Colonic mucosa (tissue), 4 donors: ENCODE data around the gene BSG. TPM values are rescaled to one million over a fixed set of nuclear protein-coding genes. Genes with fewer than 3 reads are reported as not detected.
A peak's percentile ranks its signal among the peaks of the same experiment; 100 is the strongest.
"Not testable (repeated sequence)": the region's sequence is repeated elsewhere in the genome, so short reads cannot be mapped to it uniquely, and the experiment has no call there.

Experiments
- DNase-seq: peaks from one replicate; pipeline ENCODE4 v3.0.0-alpha.2; 2020
- H3K27ac ChIP-seq: fragments of 200-600 bp; one replicate; pipeline ENCODE4 v1.8.0; 2021
- H3K27me3 ChIP-seq: fragments of 200-600 bp; one replicate; pipeline ENCODE4 v1.8.0; 2021
- H3K36me3 ChIP-seq: fragments of 200-600 bp; one replicate; pipeline ENCODE4 v1.8.0; 2021
- H3K4me1 ChIP-seq: fragments of 200-600 bp; one replicate; pipeline ENCODE4 v1.8.0; 2021; ENCODE audit warnings: mild to moderate bottlenecking
- H3K4me3 ChIP-seq: fragments of 200-600 bp; one replicate; pipeline ENCODE4 v1.8.0; 2021
- H3K9ac ChIP-seq, 2 donors: one replicate each; pipeline ENCODE4 v1.7.0; 2013; ENCODE audit warnings: control low read depth in 2 of 2, low read depth in 2 of 2, low read length in 2 of 2
- H3K9me3 ChIP-seq: fragments of 200-600 bp; one replicate; pipeline ENCODE4 v1.8.0; 2021
- intact Hi-C: fragments of 100-400 bp; cut with DNase I; formaldehyde crosslinking; loops from one replicate; pipeline ENCODE4 v1.14.1; 2022
- total RNA-seq, 2 donors: library from RNA; stranded (reverse); fragmentation: NEBNext Ultra II Directional in 1 of 2; extraction: Animal tissue kit (Norgen Biotek cat#: 25700) in 1 of 2; gene quantifications; one replicate each; pipeline ENCODE4 v1.2.1, GENCODE V29; 2021
- TF ChIP-seq, protein P1 (sequence below): fragments of 200-600 bp; IDR thresholded peaks from one replicate; pipeline ENCODE4 v1.8.0; 2022; ENCODE audit warnings: antibody characterized with exemption, mild to moderate bottlenecking
- donor health status: healthy.
- donor health status: DM: no; HTN: no; CAD: no.
- donor health status: DM: no; HTN: no; CAD: no.

Gene BSG
- total RNA-seq, 2 donors from 2014 or later = 920 to 1,084 TPM

DNA sequence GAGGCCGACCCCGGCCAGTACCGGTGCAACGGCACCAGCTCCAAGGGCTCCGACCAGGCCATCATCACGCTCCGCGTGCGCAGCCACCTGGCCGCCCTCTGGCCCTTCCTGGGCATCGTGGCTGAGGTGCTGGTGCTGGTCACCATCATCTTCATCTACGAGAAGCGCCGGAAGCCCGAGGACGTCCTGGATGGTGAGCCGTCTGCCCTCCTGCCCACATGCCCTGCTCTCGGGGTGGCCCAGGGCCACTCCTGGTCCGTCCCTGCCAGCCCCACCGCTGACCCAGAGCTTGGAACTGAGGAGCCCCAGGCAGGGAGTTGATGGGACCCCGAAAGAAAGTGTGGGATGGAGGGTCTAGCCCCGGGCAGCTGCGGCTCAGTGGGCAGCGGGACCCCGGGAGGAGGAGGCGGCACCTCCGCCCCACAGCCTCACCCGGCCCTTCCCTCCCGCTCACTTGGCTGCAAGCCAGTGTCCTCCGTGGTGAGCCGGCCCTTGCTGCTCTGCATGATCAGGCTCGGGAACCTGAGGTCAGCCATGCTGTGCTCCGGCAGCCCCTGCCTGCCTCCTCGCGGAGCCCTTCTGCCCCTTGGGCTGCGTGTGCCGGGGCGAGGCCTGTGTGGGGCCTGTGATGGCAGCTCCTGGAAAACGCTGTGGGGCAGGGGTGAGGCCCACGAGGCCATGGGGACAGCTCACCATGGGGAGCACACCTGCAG lies 9.2 kb downstream of the BSG start:
- no peak for DNase-seq
- Histone ChIP-seq H3K4me3 (no peak overlapping the region), H3K9me3 (no peaks in the 10 kb centered on the region), H3K36me3 (peaks cover 12% of the 10 kb centered on the region), H3K9ac (no peak overlapping the region), H3K27me3 (no peaks in the 10 kb centered on the region), H3K4me1 (no peaks in the 10 kb centered on the region), H3K27ac (no peak overlapping the region)
- intact Hi-C loops = loop anchor here (5.0 to 10.0 kb wide), 2 partner anchors 83 to 151 kb away; partner anchors contain the start of gene RNF126
- TF ChIP-seq, protein P1, sequence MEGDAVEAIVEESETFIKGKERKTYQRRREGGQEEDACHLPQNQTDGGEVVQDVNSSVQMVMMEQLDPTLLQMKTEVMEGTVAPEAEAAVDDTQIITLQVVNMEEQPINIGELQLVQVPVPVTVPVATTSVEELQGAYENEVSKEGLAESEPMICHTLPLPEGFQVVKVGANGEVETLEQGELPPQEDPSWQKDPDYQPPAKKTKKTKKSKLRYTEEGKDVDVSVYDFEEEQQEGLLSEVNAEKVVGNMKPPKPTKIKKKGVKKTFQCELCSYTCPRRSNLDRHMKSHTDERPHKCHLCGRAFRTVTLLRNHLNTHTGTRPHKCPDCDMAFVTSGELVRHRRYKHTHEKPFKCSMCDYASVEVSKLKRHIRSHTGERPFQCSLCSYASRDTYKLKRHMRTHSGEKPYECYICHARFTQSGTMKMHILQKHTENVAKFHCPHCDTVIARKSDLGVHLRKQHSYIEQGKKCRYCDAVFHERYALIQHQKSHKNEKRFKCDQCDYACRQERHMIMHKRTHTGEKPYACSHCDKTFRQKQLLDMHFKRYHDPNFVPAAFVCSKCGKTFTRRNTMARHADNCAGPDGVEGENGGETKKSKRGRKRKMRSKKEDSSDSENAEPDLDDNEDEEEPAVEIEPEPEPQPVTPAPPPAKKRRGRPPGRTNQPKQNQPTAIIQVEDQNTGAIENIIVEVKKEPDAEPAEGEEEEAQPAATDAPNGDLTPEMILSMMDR = no peak

DNA sequence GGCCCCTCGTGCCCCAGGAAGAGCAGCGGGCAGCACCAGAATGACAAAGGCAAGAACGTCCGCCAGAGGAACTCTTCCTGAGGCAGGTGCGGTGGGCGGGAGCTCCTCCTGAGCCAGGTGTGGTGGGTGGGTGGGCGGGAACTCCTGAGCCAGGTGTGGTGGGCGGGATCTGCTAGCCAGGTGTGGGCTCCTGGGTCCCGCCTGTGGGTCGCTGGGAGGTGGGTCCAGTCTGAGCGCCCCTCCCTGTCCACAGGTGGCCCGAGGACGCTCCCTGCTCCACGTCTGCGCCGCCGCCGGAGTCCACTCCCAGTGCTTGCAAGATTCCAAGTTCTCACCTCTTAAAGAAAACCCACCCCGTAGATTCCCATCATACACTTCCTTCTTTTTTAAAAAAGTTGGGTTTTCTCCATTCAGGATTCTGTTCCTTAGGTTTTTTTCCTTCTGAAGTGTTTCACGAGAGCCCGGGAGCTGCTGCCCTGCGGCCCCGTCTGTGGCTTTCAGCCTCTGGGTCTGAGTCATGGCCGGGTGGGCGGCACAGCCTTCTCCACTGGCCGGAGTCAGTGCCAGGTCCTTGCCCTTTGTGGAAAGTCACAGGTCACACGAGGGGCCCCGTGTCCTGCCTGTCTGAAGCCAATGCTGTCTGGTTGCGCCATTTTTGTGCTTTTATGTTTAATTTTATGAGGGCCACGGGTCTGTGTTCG lies 10.3 kb downstream of the BSG start:
- Histone ChIP-seq H3K36me3 (peaks cover 12% of the 10 kb centered on the region), H3K27ac (no peak overlapping the region)
- intact Hi-C loops = loop anchor here (5.0 to 10.0 kb wide), 2 partner anchors 82 to 150 kb away; partner anchors contain the start of gene RNF126

DNA sequence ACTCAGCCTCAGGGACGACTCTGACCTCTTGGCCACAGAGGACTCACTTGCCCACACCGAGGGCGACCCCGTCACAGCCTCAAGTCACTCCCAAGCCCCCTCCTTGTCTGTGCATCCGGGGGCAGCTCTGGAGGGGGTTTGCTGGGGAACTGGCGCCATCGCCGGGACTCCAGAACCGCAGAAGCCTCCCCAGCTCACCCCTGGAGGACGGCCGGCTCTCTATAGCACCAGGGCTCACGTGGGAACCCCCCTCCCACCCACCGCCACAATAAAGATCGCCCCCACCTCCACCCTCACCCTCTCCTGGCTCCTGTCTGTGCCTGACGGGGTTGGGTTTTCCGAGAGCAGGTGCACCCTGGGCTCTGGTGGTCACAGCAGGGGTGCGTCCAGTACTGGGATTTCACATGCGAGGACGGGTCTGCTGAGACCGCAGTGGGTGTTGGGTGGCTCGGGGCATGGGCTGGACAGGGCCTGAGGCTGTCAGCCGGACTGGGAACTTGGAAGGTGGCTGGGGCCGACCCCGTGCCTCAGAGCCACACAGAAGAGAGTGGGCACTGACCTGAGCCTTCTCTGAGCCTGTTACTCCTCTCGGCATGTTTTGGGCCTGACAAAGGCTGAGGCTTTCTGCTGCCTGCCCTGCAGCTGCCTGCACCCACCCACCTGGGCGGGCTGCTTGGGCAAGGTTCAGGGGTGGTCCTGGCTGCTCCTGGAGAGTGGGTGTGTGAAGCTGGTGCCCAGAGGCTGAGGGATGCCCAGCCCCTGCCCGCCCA lies 11.0 kb downstream of the BSG start:
- no peak overlapping the region for H3K4me3 ChIP-seq
- peaks cover 12% of the 10 kb centered on the region for H3K36me3 ChIP-seq
- peaks cover 4% of the 10 kb centered on the region for H3K4me1 ChIP-seq
- TF ChIP-seq, protein P1 = no peak
- H3K9me3 ChIP-seq = no peaks in the 10 kb centered on the region
- H3K9ac ChIP-seq = no peak overlapping the region
- DNase-seq = no peak
- peaks cover 7% of the 10 kb centered on the region for H3K27me3 ChIP-seq
- intact Hi-C loops = loop anchor here (5.0 to 10.0 kb wide), 2 partner anchors 81 to 149 kb away; partner anchors contain the start of gene RNF126
- no peak overlapping the region for H3K27ac ChIP-seq

More for the DNA sequence above, 10.3 kb downstream of the BSG start:
- Histone ChIP-seq H3K9me3 (no peaks in the 10 kb centered on the region), H3K27me3 (no peaks in the 10 kb centered on the region), H3K4me1 (no peaks in the 10 kb centered on the region), H3K4me3 (no peak overlapping the region), H3K9ac (no peak overlapping the region)
- DNase-seq = no peak
- TF ChIP-seq, protein P1 = no peak

DNA sequence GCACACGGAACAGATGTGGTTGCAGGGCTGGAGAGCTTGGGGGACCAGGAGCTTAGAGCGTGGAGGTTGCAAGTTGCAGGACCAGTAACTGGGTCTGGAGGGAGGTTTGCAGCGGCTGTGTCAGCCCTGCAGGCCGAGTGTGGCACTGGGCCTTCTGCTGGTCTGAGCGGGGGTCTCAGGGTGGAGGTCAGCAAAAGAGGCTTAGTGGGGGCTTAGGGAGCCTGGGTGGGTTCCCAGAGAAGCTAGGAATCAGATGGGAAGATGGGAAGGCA lies 11.5 kb downstream of the BSG start:
- no peaks in the 10 kb centered on the region for H3K9me3 ChIP-seq
- no peak overlapping the region for H3K27ac ChIP-seq
- DNase-seq = no peak
- no peak overlapping the region for H3K9ac ChIP-seq
- H3K27me3 ChIP-seq = peaks cover 12% of the 10 kb centered on the region
- no peak overlapping the region for H3K4me3 ChIP-seq
- TF ChIP-seq, protein P1 = no peak
- intact Hi-C loops = loop anchor here (5.0 to 10.0 kb wide), 2 partner anchors 81 to 148 kb away; partner anchors contain the start of gene RNF126
- H3K4me1 ChIP-seq = peaks cover 4% of the 10 kb centered on the region
- peaks cover 12% of the 10 kb centered on the region for H3K36me3 ChIP-seq

DNA sequence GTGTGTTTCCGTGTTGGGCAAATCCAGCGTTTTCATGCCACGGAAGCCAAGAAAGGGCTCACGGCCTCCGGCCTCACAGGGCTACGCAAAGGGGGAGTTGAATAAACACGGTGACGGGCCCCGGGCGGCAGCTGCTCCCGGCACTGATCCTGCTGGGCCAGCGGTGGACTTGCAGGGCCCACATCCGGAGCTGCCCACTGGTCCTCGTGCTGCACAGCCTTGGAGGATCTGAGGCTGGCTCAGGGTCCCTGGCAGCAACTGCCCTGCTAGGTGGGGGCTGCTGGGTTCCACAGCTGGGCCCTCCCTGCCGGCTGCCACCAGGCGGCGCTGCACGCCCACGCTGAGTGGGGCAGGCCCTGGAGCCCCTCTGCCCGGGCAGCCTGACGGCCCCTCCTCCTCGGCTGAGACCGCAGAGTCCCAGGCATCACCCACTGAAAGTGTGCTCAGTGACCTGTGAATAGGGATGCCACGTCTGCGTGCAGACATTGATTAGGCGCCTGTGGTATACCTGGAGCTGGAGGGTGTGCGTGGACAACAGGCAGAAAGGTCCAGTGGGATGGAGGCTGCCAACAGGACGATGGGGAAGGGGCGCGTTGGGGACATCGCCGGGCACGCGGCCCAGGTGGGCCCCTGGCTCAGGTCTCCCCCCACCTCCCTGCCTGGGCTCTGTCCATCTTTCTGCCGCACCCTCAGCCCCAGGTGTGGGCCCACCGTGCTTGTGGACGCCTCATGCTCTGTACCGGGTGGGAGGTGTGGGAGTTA lies 12.0 kb downstream of the BSG start:
- H3K9ac ChIP-seq = no peak overlapping the region
- no peaks in the 10 kb centered on the region for H3K9me3 ChIP-seq
- intact Hi-C loops = loop anchor here (5.0 to 10.0 kb wide), 2 partner anchors 80 to 148 kb away; partner anchors contain the start of gene RNF126
- H3K36me3 ChIP-seq = peaks cover 12% of the 10 kb centered on the region
- no peak for DNase-seq
- H3K27me3 ChIP-seq = peaks cover 18% of the 10 kb centered on the region
- H3K27ac ChIP-seq = no peak overlapping the region
- TF ChIP-seq, protein P1 = peak; percentile 80
- H3K4me3 ChIP-seq = no peak overlapping the region
- peaks cover 4% of the 10 kb centered on the region for H3K4me1 ChIP-seq

DNA sequence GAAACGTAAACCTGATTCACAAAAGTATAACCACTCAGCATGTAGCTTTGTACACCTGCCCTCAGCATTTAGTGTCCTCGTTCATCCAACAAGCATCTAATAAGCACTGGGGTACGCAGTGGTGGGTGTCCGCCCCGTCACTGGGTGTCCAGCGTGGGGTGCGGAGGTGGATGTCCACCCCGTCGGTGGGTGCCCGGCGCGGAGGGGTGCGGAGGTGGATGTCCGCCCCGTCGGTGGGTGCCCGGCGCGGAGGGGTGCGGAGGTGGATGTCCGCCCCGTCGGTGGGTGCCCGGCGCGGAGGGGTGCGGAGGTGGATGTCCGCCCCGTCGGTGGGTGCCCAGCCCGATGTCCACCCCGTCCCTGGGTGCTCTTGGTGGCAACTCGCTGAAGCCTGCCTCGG lies 12.8 kb downstream of the BSG start:
- H3K4me1 ChIP-seq, H3K9me3 ChIP-seq: not testable (repeated sequence)
- intact Hi-C loops = loop anchor here (10.0 kb wide), 1 partner anchor 80 kb away; the partner anchor contains the start of gene RNF126

More for the DNA sequence above, 12.8 kb downstream of the BSG start:
- Histone ChIP-seq H3K27me3 (peaks cover 19% of the 10 kb centered on the region), H3K36me3 (peaks cover 11% of the 10 kb centered on the region)
- not testable (repeated sequence) for H3K4me3 ChIP-seq, DNase-seq, H3K27ac ChIP-seq, H3K9ac ChIP-seq
